Gastrocnemius medialis (tissue), 4 donors: ENCODE results near the gene NCBP1.

Experiments used
- POLR2A ChIP-seq, 2 donors: fragments of 450-650 bp; IDR thresholded peaks; one replicate each; pipeline ENCODE4 v1.6.1; 2017; ENCODE audit warnings: antibody characterized with exemption in 2 of 2, mild to moderate bottlenecking in 2 of 2, moderate library complexity in 2 of 2
- TF ChIP-seq, protein P1 (sequence below), 5 experiments: fragments of 450-650 bp in 3 of 5; fragments of 200-600 bp in 2 of 5; sonication (generic) in 2 of 5; IDR thresholded peaks in 4 of 5; conservative IDR thresholded peaks in 1 of 5; 1 replicate in 4 of 5; 2 replicates in 1 of 5; pipeline ENCODE4 v1.5.1; 2016 to 2019; ENCODE audit warnings: antibody characterized with exemption in 5 of 5, mild to moderate bottlenecking in 3 of 5, moderate library complexity in 3 of 5

GRCh38 chr9:97627624-97628023 is 6.0 kb upstream of the NCBP1 start:
- TF ChIP-seq, protein P1, sequence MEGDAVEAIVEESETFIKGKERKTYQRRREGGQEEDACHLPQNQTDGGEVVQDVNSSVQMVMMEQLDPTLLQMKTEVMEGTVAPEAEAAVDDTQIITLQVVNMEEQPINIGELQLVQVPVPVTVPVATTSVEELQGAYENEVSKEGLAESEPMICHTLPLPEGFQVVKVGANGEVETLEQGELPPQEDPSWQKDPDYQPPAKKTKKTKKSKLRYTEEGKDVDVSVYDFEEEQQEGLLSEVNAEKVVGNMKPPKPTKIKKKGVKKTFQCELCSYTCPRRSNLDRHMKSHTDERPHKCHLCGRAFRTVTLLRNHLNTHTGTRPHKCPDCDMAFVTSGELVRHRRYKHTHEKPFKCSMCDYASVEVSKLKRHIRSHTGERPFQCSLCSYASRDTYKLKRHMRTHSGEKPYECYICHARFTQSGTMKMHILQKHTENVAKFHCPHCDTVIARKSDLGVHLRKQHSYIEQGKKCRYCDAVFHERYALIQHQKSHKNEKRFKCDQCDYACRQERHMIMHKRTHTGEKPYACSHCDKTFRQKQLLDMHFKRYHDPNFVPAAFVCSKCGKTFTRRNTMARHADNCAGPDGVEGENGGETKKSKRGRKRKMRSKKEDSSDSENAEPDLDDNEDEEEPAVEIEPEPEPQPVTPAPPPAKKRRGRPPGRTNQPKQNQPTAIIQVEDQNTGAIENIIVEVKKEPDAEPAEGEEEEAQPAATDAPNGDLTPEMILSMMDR (IDR thresholded peaks at IDR 0.05 in 4 of 5, conservative IDR thresholded peaks at IDR 0.05 in 1 of 5), result no peak
- TF ChIP-seq POLR2A (IDR thresholded peaks at IDR 0.05), result no peak
